Subcutaneous adipose tissue (tissue), 4 donors: ENCODE measurements around the gene ATIC. TPM values are rescaled to one million over a fixed set of nuclear protein-coding genes. Genes with fewer than 3 reads are reported as not detected.

Experiments
- total RNA-seq, 4 donors: library from RNA; depleted of rRNA; stranded (reverse); fragments of >200 nt; gene quantifications; one replicate each; pipeline ENCODE4 v1.1.0, GENCODE V29; 2016
- TF ChIP-seq, protein P1 (sequence below): fragments of 450-650 bp; IDR thresholded peaks from one replicate; pipeline ENCODE4 v1.5.1; 2016; ENCODE audit warnings: low read depth, mild to moderate bottlenecking, control low read depth, antibody characterized with exemption, moderate library complexity

ATIC gene
- total RNA-seq, 4 donors from 2014 or later = 33.5 to 71.9 (median 55.2) TPM

GRCh38 chr2:215365184-215365658, 53.4 kb downstream of the ATIC start:
- TF ChIP-seq, protein P1, sequence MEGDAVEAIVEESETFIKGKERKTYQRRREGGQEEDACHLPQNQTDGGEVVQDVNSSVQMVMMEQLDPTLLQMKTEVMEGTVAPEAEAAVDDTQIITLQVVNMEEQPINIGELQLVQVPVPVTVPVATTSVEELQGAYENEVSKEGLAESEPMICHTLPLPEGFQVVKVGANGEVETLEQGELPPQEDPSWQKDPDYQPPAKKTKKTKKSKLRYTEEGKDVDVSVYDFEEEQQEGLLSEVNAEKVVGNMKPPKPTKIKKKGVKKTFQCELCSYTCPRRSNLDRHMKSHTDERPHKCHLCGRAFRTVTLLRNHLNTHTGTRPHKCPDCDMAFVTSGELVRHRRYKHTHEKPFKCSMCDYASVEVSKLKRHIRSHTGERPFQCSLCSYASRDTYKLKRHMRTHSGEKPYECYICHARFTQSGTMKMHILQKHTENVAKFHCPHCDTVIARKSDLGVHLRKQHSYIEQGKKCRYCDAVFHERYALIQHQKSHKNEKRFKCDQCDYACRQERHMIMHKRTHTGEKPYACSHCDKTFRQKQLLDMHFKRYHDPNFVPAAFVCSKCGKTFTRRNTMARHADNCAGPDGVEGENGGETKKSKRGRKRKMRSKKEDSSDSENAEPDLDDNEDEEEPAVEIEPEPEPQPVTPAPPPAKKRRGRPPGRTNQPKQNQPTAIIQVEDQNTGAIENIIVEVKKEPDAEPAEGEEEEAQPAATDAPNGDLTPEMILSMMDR = no peak

- TF ChIP-seq, protein P1 = no peak
Measured at GRCh38 chr2:215366440-215367032, 54.7 kb downstream of the ATIC start.

DNA sequence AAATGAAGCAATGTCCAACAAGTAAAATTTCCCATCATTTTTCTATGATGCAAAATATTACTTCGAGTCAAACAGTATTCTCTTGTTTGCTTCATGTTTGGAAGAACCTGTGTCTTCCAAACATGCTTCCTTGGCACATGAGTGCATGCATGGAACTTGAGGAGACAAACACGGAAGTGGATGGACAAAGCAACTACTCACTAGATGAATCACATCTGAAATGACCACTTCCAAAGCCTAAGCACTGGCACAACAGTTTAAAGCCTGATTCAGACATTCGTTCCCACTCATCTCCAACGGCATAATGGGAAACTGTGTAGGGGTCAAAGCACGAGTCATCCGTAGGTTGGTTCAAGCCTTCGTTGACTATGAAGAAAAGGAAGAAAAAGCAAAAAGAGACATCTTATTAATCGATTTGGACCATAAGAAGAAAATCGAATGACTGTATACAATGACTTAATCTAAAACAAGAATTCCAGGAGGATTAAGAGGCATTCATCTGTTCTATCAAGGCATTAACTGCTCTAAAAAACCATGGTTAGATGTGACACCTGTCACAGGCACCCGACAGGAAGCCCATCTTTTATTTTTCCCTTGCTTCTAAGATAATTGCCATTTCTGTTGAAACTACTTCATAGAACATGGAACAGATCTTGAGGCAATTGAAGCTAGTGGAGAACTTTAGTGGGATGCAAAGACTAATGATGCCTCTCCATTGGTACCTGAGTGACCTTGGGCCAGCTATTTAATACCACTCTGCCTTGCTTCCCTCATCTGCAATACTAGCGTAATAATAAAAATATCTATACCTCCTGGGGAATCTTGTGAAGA, 56.0 kb downstream of the ATIC start:
- TF ChIP-seq, protein P1 = no peak

DNA sequence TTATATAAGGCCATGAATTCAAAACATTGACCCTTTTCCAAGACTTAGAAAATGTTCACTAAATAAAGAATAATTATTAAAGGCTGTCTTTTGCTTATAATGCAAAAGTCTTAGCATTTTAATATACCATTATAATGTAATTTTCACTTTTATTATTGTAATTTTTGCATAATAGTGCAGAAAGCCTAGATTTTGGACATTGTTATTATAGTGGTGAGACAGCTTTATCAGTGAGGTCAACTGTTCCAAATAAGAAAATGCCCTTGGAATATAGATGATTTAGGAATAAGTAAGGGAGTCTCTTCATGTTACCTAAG, 56.6 kb downstream of the ATIC start:
- TF ChIP-seq, protein P1 = no peak

DNA sequence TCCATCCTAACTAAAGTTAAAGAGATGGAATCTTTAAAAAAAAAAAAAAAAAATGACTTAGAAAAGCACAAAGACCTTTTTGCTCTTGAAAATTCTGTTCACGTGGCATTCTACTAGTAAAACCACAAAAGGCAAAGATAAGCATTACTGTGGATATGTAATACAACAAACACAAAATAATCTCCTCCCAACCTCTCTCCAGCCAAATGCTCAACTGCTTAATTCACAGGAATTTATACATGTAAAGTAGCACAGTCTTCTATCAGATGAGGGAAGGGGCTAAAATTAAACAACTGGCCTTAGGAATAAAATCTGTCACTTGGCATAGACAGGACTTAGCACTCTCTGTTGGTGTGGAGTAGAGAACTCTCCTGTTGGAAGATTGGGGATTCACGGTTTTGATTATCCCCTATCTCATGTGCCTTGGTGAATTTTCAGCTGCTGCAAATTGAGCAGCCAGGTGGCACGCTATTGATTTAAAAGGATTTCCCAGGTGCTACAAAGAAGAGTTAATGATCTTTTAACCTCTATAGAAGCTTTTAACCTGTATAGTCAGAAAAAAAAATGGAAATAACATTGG, 57.4 kb downstream of the ATIC start:
- TF ChIP-seq, protein P1 = no peak

GRCh38 chr2:215370112-215370965, 58.5 kb downstream of the ATIC start:
- TF ChIP-seq, protein P1 = no peak
